ENCODE results near the gene CDKN2B. TPM values are rescaled to one million over a fixed set of nuclear protein-coding genes. Genes with fewer than 3 reads are reported as not detected.

Gene CDKN2B
- total RNA-seq, 1 donor from 2014 or later, result not detected

DNA sequence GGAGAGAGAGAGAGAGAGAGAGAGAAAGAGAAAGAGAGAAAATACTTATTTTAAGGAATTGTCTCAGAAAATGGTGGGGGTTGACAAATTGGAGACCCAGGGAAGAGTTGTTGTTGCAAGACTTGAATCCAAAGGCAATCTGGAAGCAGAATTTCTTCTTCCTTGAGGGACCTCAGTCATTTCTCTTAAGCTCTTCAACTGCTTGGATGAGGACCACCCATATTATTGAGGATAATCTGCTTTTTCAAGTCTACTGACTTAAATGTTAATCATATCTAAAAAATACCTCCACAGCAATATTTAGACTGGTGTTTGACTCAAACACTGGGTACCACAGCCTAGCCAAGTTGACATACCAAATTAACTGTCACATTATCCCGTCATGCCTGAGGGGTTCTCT lies 11.6 kb downstream of the CDKN2B start:
- Mint-ChIP-seq H3K27ac (ENCODE audit: unreplicated experiment) (no peak overlapping the region), H3K27me3 (ENCODE audit: low read depth) (peaks cover 91% of the 10 kb centered on the region), H3K36me3 (ENCODE audit: low read depth) (no peaks in the 10 kb centered on the region), H3K4me1 (peaks cover 13% of the 10 kb centered on the region), H3K9me3 (no peaks in the 10 kb centered on the region), H3K4me3 (no peak overlapping the region)
- TF ChIP-seq, protein P1, sequence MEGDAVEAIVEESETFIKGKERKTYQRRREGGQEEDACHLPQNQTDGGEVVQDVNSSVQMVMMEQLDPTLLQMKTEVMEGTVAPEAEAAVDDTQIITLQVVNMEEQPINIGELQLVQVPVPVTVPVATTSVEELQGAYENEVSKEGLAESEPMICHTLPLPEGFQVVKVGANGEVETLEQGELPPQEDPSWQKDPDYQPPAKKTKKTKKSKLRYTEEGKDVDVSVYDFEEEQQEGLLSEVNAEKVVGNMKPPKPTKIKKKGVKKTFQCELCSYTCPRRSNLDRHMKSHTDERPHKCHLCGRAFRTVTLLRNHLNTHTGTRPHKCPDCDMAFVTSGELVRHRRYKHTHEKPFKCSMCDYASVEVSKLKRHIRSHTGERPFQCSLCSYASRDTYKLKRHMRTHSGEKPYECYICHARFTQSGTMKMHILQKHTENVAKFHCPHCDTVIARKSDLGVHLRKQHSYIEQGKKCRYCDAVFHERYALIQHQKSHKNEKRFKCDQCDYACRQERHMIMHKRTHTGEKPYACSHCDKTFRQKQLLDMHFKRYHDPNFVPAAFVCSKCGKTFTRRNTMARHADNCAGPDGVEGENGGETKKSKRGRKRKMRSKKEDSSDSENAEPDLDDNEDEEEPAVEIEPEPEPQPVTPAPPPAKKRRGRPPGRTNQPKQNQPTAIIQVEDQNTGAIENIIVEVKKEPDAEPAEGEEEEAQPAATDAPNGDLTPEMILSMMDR (conservative IDR thresholded peaks at IDR 0.05), result no peak
- DNase-seq (ENCODE audit: low read depth, low spot score), result no peak

DNA sequence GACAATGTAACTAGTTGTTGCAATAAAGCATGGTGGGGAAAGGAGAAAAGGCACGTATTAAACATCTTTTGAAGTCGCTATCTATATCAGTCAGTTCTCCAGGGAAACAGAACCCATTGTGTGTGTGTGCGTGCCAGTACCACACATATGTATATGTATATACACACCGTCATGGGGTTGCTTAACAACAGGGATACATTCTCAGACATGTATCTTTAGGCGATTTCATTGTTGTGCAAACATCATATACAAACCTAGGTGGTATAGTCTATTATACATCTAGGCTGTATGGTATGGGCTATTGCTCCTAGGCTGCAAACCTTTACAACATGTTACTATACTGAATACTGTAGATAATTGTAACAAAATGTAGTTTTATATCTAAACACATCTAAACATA lies 12.2 kb downstream of the CDKN2B start:
- H3K4me1 Mint-ChIP-seq, result peaks cover 13% of the 10 kb centered on the region
- DNase-seq (ENCODE audit: low read depth, low spot score), result no peak
- H3K4me3 Mint-ChIP-seq, result peak overlapping the region; percentile 73
- TF ChIP-seq, protein P1 (conservative IDR thresholded peaks at IDR 0.05), result no peak
- no peak overlapping the region for H3K27ac Mint-ChIP-seq (ENCODE audit: unreplicated experiment)
- H3K36me3 Mint-ChIP-seq (ENCODE audit: low read depth), result no peaks in the 10 kb centered on the region
- peaks cover 88% of the 10 kb centered on the region for H3K27me3 Mint-ChIP-seq (ENCODE audit: low read depth)
- no peaks in the 10 kb centered on the region for H3K9me3 Mint-ChIP-seq

DNA sequence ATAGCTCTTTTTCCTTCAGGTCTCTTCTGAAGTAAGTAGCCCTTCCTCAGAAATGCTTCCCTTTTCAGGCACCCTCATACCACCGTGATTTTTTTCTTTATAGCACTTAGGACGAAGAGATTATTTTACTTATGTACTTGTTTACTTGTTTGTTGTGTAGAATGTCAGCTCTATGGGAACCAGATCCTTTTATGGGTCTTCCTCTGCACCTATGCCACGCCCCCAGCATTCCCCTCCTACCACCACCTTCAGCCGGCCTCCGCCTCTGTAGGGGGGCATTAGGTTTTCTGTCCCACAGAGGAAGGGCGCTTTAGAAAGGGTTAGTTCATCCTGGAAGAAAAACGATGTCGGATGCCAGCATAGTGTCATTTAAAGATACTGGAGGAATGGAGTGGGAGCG lies 12.7 kb downstream of the CDKN2B start:
- Mint-ChIP-seq H3K4me1 (peaks cover 13% of the 10 kb centered on the region), H3K27ac (ENCODE audit: unreplicated experiment) (no peak overlapping the region), H3K27me3 (ENCODE audit: low read depth) (peaks cover 88% of the 10 kb centered on the region), H3K4me3 (peak overlapping the region; percentile 73), H3K36me3 (ENCODE audit: low read depth) (no peaks in the 10 kb centered on the region), H3K9me3 (no peaks in the 10 kb centered on the region)
- DNase-seq (ENCODE audit: low read depth, low spot score), result no peak
- TF ChIP-seq, protein P1 (conservative IDR thresholded peaks at IDR 0.05), result no peak

DNA sequence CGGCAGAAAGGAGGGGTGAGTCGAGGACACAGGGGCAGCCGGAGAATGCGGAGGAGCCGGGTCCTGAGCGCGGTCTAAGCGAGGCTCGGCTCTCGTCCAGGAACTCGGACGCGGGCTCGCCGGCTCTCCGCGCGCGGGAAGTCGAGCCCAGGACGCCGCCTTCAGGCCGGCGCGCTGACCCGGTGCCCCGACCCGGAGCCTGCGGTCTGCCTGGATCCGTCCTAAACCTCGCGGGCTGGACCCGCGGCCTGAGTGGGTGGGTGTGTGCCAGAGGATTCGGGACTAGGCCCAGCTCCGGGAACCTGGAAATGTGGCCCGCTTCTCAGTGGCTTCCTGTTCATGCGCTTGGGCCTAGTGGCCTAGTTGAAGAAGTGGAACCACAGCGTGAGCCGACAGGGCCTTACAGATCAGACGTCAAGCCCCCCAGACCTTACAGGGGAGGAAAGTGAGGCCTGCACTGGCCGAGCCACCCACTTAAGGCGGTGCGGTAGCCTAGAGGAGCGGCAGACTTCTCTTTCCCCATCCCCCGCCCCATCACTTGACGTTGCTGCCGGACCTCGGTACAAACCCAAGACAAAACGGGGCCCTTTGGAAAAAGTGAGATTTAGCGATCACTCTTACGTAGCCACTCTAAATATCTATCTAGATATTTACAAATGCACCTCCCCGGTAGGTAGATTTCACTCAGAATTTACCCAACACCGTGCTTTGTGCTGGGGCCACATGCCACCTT lies 13.3 kb downstream of the CDKN2B start:
- H3K36me3 Mint-ChIP-seq (ENCODE audit: low read depth), result no peaks in the 10 kb centered on the region
- peaks cover 13% of the 10 kb centered on the region for H3K4me1 Mint-ChIP-seq
- TF ChIP-seq, protein P1 (conservative IDR thresholded peaks at IDR 0.05), result peak; percentile 37
- peak overlapping the region; percentile 86 for H3K4me3 Mint-ChIP-seq
- no peak overlapping the region for H3K27ac Mint-ChIP-seq (ENCODE audit: unreplicated experiment)
- no peaks in the 10 kb centered on the region for H3K9me3 Mint-ChIP-seq
- peaks cover 88% of the 10 kb centered on the region for H3K27me3 Mint-ChIP-seq (ENCODE audit: low read depth)
- no peak for DNase-seq (ENCODE audit: low read depth, low spot score)

DNA sequence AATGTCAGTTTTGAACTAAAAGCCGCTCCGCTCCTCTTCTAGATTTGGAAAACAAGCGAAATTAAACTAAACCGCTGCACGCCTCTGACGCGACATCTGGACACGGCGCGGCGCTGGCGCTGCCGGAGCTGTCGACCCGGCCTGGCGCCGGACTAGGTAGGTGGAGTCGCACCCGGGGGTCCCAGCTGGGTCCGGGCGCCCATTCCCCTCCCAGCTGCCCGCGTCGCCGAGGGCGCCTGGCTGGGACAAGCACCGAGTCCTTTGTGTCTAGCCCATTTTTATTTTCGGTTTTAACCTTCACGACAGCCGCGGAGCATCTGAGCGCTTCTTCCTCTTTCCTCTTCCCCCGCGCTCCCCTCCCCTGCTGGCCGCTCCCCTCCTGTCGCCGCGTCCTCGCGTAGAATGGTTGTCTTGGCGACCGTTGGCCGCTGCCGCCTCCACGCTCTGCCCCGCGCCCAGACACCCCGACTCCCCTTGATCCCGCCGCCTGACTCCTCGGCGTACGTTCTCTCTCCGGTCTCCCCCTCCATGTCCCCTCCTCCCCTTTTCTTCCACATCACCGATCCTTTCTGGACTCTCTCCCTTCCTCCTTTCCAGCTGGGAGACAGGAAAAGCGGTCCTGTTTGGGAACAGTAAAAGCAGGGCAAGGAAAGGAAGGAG lies 14.0 kb downstream of the CDKN2B start:
- no peak overlapping the region for H3K27ac Mint-ChIP-seq (ENCODE audit: unreplicated experiment)
- no peaks in the 10 kb centered on the region for H3K9me3 Mint-ChIP-seq
- peaks cover 13% of the 10 kb centered on the region for H3K4me1 Mint-ChIP-seq
- H3K36me3 Mint-ChIP-seq (ENCODE audit: low read depth), result no peaks in the 10 kb centered on the region
- H3K27me3 Mint-ChIP-seq (ENCODE audit: low read depth), result peaks cover 89% of the 10 kb centered on the region
- TF ChIP-seq, protein P1 (conservative IDR thresholded peaks at IDR 0.05), result no peak
- DNase-seq (ENCODE audit: low read depth, low spot score), result peak; percentile 44
- peak overlapping the region; percentile 86 for H3K4me3 Mint-ChIP-seq
